Endothelial cell (in vitro differentiated cells): ENCODE results near the gene SMARCC1. TPM values are rescaled to one million over a fixed set of nuclear protein-coding genes. Genes with fewer than 3 reads are reported as not detected.
A peak's percentile ranks its signal among the peaks of the same experiment; 100 is the strongest.

Source experiments
- DNase-seq: peaks from one replicate; pipeline ENCODE4 v3.0.0; 2021; ENCODE audit warnings: low spot score
- H3K27ac Mint-ChIP-seq: one replicate; pipeline ENCODE4 v1.8.0; 2021; ENCODE audit warnings: mixed read lengths, inconsistent platforms; ENCODE audit not compliant: unreplicated experiment
- H3K27me3 Mint-ChIP-seq: one replicate; pipeline ENCODE4 v1.8.0; 2021; ENCODE audit warnings: mild to moderate bottlenecking, moderate library complexity, mixed read lengths, inconsistent platforms; ENCODE audit not compliant: unreplicated experiment
- H3K36me3 Mint-ChIP-seq: one replicate; pipeline ENCODE4 v1.8.0; 2021; ENCODE audit warnings: mild to moderate bottlenecking, low read depth, mixed read lengths, inconsistent platforms; ENCODE audit not compliant: unreplicated experiment
- H3K4me1 Mint-ChIP-seq: one replicate; pipeline ENCODE4 v1.8.0; 2021; ENCODE audit warnings: mild to moderate bottlenecking, mixed read lengths, inconsistent platforms; ENCODE audit not compliant: unreplicated experiment
- H3K4me3 Mint-ChIP-seq: one replicate; pipeline ENCODE4 v1.8.0; 2021; ENCODE audit warnings: mild to moderate bottlenecking, mixed read lengths, inconsistent platforms; ENCODE audit not compliant: unreplicated experiment
- H3K9me3 Mint-ChIP-seq: one replicate; pipeline ENCODE4 v1.8.0; 2021; ENCODE audit warnings: mixed read lengths, inconsistent platforms; ENCODE audit not compliant: unreplicated experiment
- total RNA-seq: library from RNA; stranded (reverse); fragmentation: NEBNext Ultra II Directional; extraction: Animal tissue kit (Norgen Biotek cat#: 25700); gene quantifications from one replicate; pipeline ENCODE4 v1.2.1, GENCODE V29; 2021; ENCODE audit not compliant: unreplicated experiment
- TF ChIP-seq, protein P1 (sequence below): fragments of 200-600 bp; sonication (generic); IDR thresholded peaks from one replicate; pipeline ENCODE4 v1.5.0; 2021; ENCODE audit warnings: antibody characterized with exemption; ENCODE audit not compliant: unreplicated experiment

The SMARCC1 gene
- total RNA-seq, 1 donor from 2014 or later: 138 TPM

DNA sequence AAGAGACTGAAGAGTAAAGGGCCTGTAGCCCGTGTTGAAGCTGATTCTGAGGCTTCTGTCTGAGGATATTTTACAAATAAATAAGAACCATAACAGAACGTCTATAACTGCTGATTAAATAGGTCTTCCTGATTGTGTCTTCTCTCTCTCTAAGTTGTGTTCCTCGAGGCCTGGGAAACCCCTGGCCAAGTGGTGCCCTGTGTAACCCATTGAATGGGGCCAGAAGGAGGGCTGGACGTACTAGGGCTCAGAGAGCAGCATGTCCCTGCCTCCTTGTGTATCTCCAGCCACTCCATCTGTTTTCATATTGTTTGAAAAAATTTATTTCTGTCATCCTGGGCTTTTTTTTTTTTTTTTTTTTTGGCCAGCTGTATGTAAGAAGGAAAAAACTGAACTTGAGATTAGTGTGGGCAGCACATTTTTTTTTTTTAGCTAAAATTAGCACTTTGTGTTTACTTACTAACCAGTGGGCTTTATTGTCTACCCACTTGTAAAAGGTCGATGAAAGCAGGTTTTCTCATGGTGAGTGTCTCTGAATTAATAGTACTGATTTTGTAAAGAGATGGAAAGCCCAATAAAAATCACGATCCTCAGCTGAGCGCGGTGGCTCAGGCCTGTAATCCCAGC lies 32.0 kb upstream of the SMARCC1 start:
- Mint-ChIP-seq H3K9me3 (no peaks in the 10 kb centered on the region), H3K4me3 (no peak overlapping the region), H3K4me1 (no peaks in the 10 kb centered on the region), H3K27ac (no peak overlapping the region), H3K36me3 (peaks cover 25% of the 10 kb centered on the region), H3K27me3 (peaks cover 2% of the 10 kb centered on the region)
- TF ChIP-seq, protein P1, sequence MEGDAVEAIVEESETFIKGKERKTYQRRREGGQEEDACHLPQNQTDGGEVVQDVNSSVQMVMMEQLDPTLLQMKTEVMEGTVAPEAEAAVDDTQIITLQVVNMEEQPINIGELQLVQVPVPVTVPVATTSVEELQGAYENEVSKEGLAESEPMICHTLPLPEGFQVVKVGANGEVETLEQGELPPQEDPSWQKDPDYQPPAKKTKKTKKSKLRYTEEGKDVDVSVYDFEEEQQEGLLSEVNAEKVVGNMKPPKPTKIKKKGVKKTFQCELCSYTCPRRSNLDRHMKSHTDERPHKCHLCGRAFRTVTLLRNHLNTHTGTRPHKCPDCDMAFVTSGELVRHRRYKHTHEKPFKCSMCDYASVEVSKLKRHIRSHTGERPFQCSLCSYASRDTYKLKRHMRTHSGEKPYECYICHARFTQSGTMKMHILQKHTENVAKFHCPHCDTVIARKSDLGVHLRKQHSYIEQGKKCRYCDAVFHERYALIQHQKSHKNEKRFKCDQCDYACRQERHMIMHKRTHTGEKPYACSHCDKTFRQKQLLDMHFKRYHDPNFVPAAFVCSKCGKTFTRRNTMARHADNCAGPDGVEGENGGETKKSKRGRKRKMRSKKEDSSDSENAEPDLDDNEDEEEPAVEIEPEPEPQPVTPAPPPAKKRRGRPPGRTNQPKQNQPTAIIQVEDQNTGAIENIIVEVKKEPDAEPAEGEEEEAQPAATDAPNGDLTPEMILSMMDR: no peak
- no peak for DNase-seq

DNA sequence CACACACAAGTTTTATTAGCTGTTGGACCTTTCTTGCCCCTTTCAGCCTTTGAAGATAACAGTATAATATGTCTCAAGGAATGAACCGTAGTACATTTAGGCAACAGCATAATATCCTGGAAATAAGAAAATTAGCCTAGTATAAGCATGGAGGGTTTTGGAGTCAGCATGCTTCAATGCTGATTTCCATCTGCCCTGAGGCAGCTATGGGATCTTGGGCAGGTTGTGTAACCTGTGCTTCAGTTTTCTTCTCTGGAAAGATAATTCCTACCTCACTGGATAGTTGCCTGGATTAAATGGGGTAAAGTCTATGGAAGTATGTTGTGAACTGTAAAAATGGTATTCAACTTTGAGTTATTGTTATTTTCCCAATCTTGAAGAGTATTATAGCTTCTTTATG lies 22.9 kb upstream of the SMARCC1 start:
- TF ChIP-seq, protein P1: no peak
- H3K9me3 Mint-ChIP-seq: no peaks in the 10 kb centered on the region
- peaks cover 7% of the 10 kb centered on the region for H3K27me3 Mint-ChIP-seq
- H3K36me3 Mint-ChIP-seq: peaks cover 3% of the 10 kb centered on the region
- DNase-seq: no peak
- peak overlapping the region; percentile 99 for H3K4me3 Mint-ChIP-seq
- H3K4me1 Mint-ChIP-seq: peaks cover 20% of the 10 kb centered on the region
- no peak overlapping the region for H3K27ac Mint-ChIP-seq

DNA sequence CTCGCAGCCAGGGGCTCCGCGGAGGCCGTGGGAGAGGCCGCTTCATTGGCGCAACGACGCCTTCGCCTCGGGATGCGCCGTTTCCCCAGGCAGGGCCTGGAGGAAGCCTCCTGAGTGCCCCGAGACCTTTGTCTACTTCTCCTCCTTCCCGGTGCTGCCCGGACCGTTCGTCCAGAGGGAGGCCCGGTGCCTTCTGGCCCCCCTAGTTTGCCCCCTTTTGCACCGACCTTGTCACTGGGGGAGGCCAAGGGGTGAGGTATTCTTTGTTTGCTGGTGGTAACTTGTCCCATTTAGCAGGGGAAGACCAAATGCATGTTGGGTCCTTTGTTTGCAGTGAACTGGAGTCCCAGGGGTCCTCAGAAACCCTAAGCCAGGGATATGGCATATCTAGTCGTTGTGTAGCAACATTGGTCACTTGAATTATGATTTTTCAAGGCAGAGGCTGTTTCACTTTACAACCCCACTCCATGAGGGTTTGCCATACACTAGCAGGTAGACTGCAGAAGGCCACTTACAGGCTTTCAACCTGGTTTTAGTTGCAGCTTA lies 21.9 kb upstream of the SMARCC1 start:
- TF ChIP-seq, protein P1: no peak
- peaks cover 7% of the 10 kb centered on the region for H3K27me3 Mint-ChIP-seq
- no peaks in the 10 kb centered on the region for H3K9me3 Mint-ChIP-seq
- H3K4me1 Mint-ChIP-seq: peaks cover 20% of the 10 kb centered on the region
- H3K27ac Mint-ChIP-seq: peak overlapping the region; percentile 99
- H3K36me3 Mint-ChIP-seq: peaks cover 3% of the 10 kb centered on the region
- no peak for DNase-seq
- H3K4me3 Mint-ChIP-seq: peak overlapping the region; percentile 99

DNA sequence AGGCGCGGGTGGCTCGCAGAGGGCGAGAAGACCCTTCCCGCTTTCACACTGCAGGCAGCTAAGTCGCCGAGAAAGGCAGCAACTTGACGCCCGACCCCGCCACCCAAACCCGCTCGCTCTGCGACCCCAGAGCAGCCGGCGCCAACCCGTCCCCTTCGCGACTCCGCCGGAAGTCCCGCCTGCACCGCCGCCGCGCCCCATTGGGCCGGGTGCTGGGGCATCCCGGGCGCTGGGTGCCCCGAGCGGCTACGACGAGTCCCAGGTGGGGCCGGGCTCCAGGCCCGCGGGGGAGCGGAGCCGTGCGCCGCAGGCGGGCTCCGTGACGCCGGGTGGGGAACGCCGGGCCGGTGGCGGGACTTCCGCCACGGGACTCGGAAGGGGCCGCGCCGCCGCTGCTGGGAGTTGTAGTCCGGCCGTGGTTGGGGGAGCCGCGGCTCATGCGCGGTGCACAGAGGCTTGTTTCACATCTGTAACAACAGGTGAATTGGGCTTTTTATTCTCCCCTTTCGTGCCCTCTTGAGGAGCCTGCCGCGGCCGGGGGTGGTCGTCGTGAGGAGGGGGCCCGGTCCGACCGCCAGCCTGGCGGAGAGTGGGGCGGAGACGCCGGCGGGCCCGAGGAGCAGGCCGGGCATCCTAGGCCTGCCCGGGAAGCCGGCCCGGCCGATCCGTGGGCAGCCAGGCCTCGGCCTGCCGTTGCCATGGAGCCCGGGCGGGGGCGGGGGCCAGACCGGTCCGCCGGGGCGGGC lies 21.2 kb upstream of the SMARCC1 start, which contains the start of gene DHX30:
Gene DHX30 (plus strand): TSS at position 405 of the 746 bp plus-strand sequence. CDS start 7,546 bp downstream, outside the sequence.
- Mint-ChIP-seq H3K9me3 (no peaks in the 10 kb centered on the region), H3K27ac (peak within 1 kb of the TSS; percentile 99), H3K27me3 (peaks cover 7% of the 10 kb centered on the region), H3K4me3 (peak within 1 kb of the TSS; percentile 99), H3K36me3 (peaks cover 3% of the 10 kb centered on the region), H3K4me1 (peaks cover 20% of the 10 kb centered on the region)
- DNase-seq: peak; percentile 82
- TF ChIP-seq, protein P1: no peak
